ENCODE data around the gene RBM8A. TPM values are rescaled to one million over a fixed set of nuclear protein-coding genes. Genes with fewer than 3 reads are reported as not detected.

RBM8A gene
- total and polyA plus RNA-seq, 4 donors, result 48.8 to 66.2 (median 57.5) TPM

- Histone ChIP-seq H3K9me3 (ENCODE audit: control insufficient read depth in 4 of 4, low read length in 3 of 4) (no peaks in the 10 kb centered on the region), H3K36me3 (ENCODE audit: control insufficient read depth in 4 of 4, insufficient read depth in 3 of 4, low read depth in 1 of 4, low read length in 3 of 4) (no peaks in the 10 kb centered on the region), H3K27ac (ENCODE audit: low read depth in 1 of 2, low read length in 2 of 2) (peak overlapping the region; percentile 80 to 88), H3K4me1 (ENCODE audit: control insufficient read depth in 4 of 4, insufficient read depth in 4 of 4, low read length in 3 of 4) (peaks cover 13 to 58% (median 49%) of the 10 kb centered on the region in 4 donors), H3K9ac (ENCODE audit: low read depth in 1 of 2, low read length in 2 of 2) (peak overlapping the region; percentile 81 to 91), H3K4me3 (ENCODE audit: low read depth in 1 of 3, low read length in 3 of 3) (peak overlapping the region; percentile 49 to 86 (median 71)), H3K27me3 (ENCODE audit: control insufficient read depth in 4 of 4, insufficient read depth in 4 of 4, low read length in 3 of 4) (no peaks in the 10 kb centered on the region)
- no peak for TF ChIP-seq FOXA1 (IDR thresholded peaks at IDR 0.05)
- TF ChIP-seq JUND (IDR thresholded peaks at IDR 0.05), result no peak
- TF ChIP-seq MAX (IDR thresholded peaks at IDR 0.05), result no peak
- no peak for DNase-seq (ENCODE audit: low spot score)
- 7% methylated on average over 3 of the region's 3 CpGs for WGBS
These were observed 29.6 kb upstream of the RBM8A start for GRCh38 chr1:145956781-145957442.

GRCh38 chr1:145956361-145956760 is 29.1 kb upstream of the RBM8A start:
- Histone ChIP-seq H3K9me3 (ENCODE audit: control insufficient read depth in 4 of 4, low read length in 3 of 4) (no peaks in the 10 kb centered on the region), H3K4me1 (ENCODE audit: control insufficient read depth in 4 of 4, insufficient read depth in 4 of 4, low read length in 3 of 4) (peaks cover 11 to 55% (median 43%) of the 10 kb centered on the region in 4 donors), H3K9ac (ENCODE audit: low read depth in 1 of 2, low read length in 2 of 2) (peak overlapping the region; percentile 81 to 91), H3K27ac (ENCODE audit: low read depth in 1 of 2, low read length in 2 of 2) (peak overlapping the region; percentile 80 to 88), H3K36me3 (ENCODE audit: control insufficient read depth in 4 of 4, insufficient read depth in 3 of 4, low read depth in 1 of 4, low read length in 3 of 4) (no peaks in the 10 kb centered on the region), H3K4me3 (ENCODE audit: low read depth in 1 of 3, low read length in 3 of 3) (peak overlapping the region in 2 of 3 donors; percentile 71 to 86), H3K27me3 (ENCODE audit: control insufficient read depth in 4 of 4, insufficient read depth in 4 of 4, low read length in 3 of 4) (no peaks in the 10 kb centered on the region)
- TF ChIP-seq HNF4G (IDR thresholded peaks at IDR 0.05) (no peak), REST (IDR thresholded peaks at IDR 0.05) (no peak), EGR1 (IDR thresholded peaks at IDR 0.05; ENCODE audit: low read depth in 2 of 2) (no peak), FOXA2 (IDR thresholded peaks at IDR 0.05) (no peak), YY1 (IDR thresholded peaks at IDR 0.05) (no peak), MAX (IDR thresholded peaks at IDR 0.05) (no peak), ZBTB33 (IDR thresholded peaks at IDR 0.05) (no peak), NR2F2 (IDR thresholded peaks at IDR 0.05) (no peak), FOXA1 (IDR thresholded peaks at IDR 0.05) (no peak), RAD21 (IDR thresholded peaks at IDR 0.05) (no peak), TAF1 (conservative IDR thresholded peaks at IDR 0.05) (no peak), SP1 (IDR thresholded peaks at IDR 0.05) (no peak), ATF3 (IDR thresholded peaks at IDR 0.05) (no peak), RXRA (IDR thresholded peaks at IDR 0.05) (no peak), JUND (IDR thresholded peaks at IDR 0.05) (no peak)
- no peak for DNase-seq (ENCODE audit: low spot score)
